ENCODE data around the gene ZNF296.

DNA sequence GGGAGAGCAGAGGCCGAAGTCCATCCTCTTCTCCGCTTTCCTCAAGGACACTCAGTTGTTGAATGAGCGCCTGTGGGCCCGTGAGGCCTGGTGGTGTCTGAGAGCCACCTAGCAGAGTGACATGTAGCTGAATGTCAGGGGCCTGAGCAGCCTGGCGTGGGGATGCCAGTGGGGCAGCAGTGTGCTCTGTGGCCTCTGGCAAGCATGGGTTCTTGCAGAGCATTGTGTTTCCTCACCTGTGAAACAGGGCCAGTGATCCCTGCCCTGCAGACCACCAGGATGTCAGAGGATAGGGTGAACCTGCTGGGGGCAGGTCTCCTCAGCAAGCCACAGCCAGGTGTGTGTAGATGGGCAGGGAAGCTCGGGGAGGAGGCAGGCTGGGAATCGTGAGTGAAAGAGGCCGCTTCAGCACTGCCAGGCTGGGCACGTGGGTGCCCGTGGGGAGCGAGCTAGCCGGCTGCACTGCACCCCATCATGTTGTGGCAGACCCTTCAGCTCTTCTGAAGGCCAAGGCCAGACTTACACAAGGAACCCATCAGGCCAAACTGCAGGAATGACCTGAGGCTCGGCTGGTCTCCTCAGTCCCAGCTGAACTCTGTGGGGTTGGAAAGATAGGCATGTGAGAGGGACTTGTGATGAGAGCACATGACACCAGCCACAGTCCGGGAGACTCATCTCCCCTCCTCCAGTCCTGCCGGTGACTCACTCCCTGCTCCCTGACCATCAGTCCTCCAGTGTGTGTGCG, 21.7 kb upstream of the ZNF296 start:
- TF ChIP-seq, protein P1, sequence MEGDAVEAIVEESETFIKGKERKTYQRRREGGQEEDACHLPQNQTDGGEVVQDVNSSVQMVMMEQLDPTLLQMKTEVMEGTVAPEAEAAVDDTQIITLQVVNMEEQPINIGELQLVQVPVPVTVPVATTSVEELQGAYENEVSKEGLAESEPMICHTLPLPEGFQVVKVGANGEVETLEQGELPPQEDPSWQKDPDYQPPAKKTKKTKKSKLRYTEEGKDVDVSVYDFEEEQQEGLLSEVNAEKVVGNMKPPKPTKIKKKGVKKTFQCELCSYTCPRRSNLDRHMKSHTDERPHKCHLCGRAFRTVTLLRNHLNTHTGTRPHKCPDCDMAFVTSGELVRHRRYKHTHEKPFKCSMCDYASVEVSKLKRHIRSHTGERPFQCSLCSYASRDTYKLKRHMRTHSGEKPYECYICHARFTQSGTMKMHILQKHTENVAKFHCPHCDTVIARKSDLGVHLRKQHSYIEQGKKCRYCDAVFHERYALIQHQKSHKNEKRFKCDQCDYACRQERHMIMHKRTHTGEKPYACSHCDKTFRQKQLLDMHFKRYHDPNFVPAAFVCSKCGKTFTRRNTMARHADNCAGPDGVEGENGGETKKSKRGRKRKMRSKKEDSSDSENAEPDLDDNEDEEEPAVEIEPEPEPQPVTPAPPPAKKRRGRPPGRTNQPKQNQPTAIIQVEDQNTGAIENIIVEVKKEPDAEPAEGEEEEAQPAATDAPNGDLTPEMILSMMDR (IDR thresholded peaks at IDR 0.05 in 2 of 3, conservative IDR thresholded peaks at IDR 0.05 in 1 of 3; ENCODE audit: borderline replicate concordance in 1 of 3, insufficient read depth in 1 of 3, low read depth in 2 of 3, low read length in 2 of 3), result no peak
- TF ChIP-seq, protein P2, sequence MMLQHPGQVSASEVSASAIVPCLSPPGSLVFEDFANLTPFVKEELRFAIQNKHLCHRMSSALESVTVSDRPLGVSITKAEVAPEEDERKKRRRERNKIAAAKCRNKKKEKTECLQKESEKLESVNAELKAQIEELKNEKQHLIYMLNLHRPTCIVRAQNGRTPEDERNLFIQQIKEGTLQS (IDR thresholded peaks at IDR 0.05), result no peak
- no peak for TF ChIP-seq POLR2AphosphoS5 (IDR thresholded peaks at IDR 0.05; ENCODE audit: low read depth, low read length)
- TF ChIP-seq EGR1 (IDR thresholded peaks at IDR 0.05; ENCODE audit: low read depth), result no peak
- TF ChIP-seq EZH2phosphoT487 (IDR thresholded peaks at IDR 0.05; ENCODE audit: borderline replicate concordance), result no peak
- TF ChIP-seq POLR2A (IDR thresholded peaks at IDR 0.05; ENCODE audit: borderline replicate concordance, extremely low read depth, insufficient read depth, insufficient read length), result no peak
- TF ChIP-seq EZH2 (IDR thresholded peaks at IDR 0.05), result no peak
- TF ChIP-seq SP1 (IDR thresholded peaks at IDR 0.05; ENCODE audit: low read depth), result no peak

All from HCT116 (cell line).